Smooth muscle cell of the brain vasculature (primary cell): ENCODE results near the gene GABRG3.

ENCODE experiments used
- DNase-seq: peaks from one replicate; pipeline ENCODE4 v3.0.0-alpha.2; 2012; ENCODE audit warnings: low read depth, low spot score

Gene GABRG3

GRCh38 chr15:27241943-27242342 lies 271.0 kb downstream of the GABRG3 start:
- DNase-seq: no peak

- no peak for DNase-seq
These were observed 273.1 kb downstream of the GABRG3 start for GRCh38 chr15:27244047-27244446.

- DNase-seq: no peak
These were observed 277.3 kb downstream of the GABRG3 start for GRCh38 chr15:27248251-27248650.

GRCh38 chr15:27249046-27249759 lies 278.2 kb downstream of the GABRG3 start:
- DNase-seq: no peak

- DNase-seq: no peak
These were observed 278.8 kb downstream of the GABRG3 start for GRCh38 chr15:27249760-27250109.

GRCh38 chr15:27250223-27250622 lies 279.2 kb downstream of the GABRG3 start:
- no peak for DNase-seq

GRCh38 chr15:27254055-27254454 lies 283.1 kb downstream of the GABRG3 start:
- DNase-seq: no peak

- DNase-seq: no peak
These were observed 283.8 kb downstream of the GABRG3 start for GRCh38 chr15:27254801-27255200.

GRCh38 chr15:27256446-27256845 lies 285.5 kb downstream of the GABRG3 start:
- no peak for DNase-seq

- DNase-seq: no peak
These were observed 287.3 kb downstream of the GABRG3 start for GRCh38 chr15:27258287-27258686.

- no peak for DNase-seq
These were observed 289.5 kb downstream of the GABRG3 start for GRCh38 chr15:27260523-27260922.

- no peak for DNase-seq
These were observed 297.9 kb downstream of the GABRG3 start for GRCh38 chr15:27268923-27269322.

GRCh38 chr15:27271258-27271657 lies 300.3 kb downstream of the GABRG3 start:
- DNase-seq: no peak

- no peak for DNase-seq
These were observed 301.4 kb downstream of the GABRG3 start for GRCh38 chr15:27272427-27272826.

GRCh38 chr15:27273506-27273905 lies 302.5 kb downstream of the GABRG3 start:
- DNase-seq: no peak

GRCh38 chr15:27278761-27279160 lies 307.8 kb downstream of the GABRG3 start:
- no peak for DNase-seq

GRCh38 chr15:27292641-27293040 lies 321.7 kb downstream of the GABRG3 start:
- no peak for DNase-seq

GRCh38 chr15:27293607-27294006 lies 322.6 kb downstream of the GABRG3 start:
- no peak for DNase-seq

- DNase-seq: no peak
These were observed 346.8 kb downstream of the GABRG3 start for GRCh38 chr15:27317736-27318135.

GRCh38 chr15:27323801-27324200 lies 352.8 kb downstream of the GABRG3 start:
- no peak for DNase-seq

GRCh38 chr15:27324886-27325615 lies 354.1 kb downstream of the GABRG3 start:
- no peak for DNase-seq

GRCh38 chr15:27327467-27328025 lies 356.6 kb downstream of the GABRG3 start:
- DNase-seq: no peak

- no peak for DNase-seq
These were observed 357.2 kb downstream of the GABRG3 start for GRCh38 chr15:27328186-27328585.
